Measurements from ENCODE around the gene PARP14. TPM values are rescaled to one million over a fixed set of nuclear protein-coding genes. Genes with fewer than 3 reads are reported as not detected.

Gene PARP14
- total RNA-seq, 1 experiment from 2014 or later = 17.4 TPM

- Histone ChIP-seq H2BK15ac (ENCODE audit: low read depth, low read length) (no peak overlapping the region), H3T11ph (ENCODE audit: low read length) (no peak overlapping the region), H2BK20ac (ENCODE audit: low read depth, low read length, poor library complexity, severe bottlenecking) (no peak overlapping the region), H2AFZ (ENCODE audit: low read length) (no peak overlapping the region), H4K5ac (ENCODE audit: insufficient read length, low read depth, low read length) (no peak overlapping the region), H2BK5ac (ENCODE audit: insufficient read length, low read length) (no peak overlapping the region), H3K18ac (ENCODE audit: insufficient read length, low read depth, low read length) (no peak overlapping the region), H2BK12ac (ENCODE audit: insufficient read length, low read depth, low read length) (no peak overlapping the region), H3K4ac (ENCODE audit: low read depth, low read length) (no peak overlapping the region), H3K56ac (ENCODE audit: insufficient read length, low read depth, low read length) (no peak overlapping the region), H3K79me2 (ENCODE audit: insufficient read depth, low read length) (no peaks in the 10 kb centered on the region), H3K27me3 (ENCODE audit: insufficient read depth, low read length) (no peaks in the 10 kb centered on the region), H4K20me1 (ENCODE audit: control insufficient read depth, insufficient read depth, insufficient read length) (no peaks in the 10 kb centered on the region), H2AK5ac (ENCODE audit: insufficient read length, low read length) (no peak overlapping the region), H2BK120ac (ENCODE audit: low read depth, low read length, poor library complexity, severe bottlenecking) (no peak overlapping the region), H3K23me2 (ENCODE audit: insufficient read length, low read depth, low read length, poor library complexity, severe bottlenecking) (no peaks in the 10 kb centered on the region), H3K27ac (ENCODE audit: insufficient read length, low read depth, low read length) (no peak overlapping the region), H3K9me3 (ENCODE audit: control insufficient read depth, low read depth, low read length) (no peaks in the 10 kb centered on the region), H3K79me1 (ENCODE audit: insufficient read depth, low read depth, low read length, poor library complexity, severe bottlenecking) (no peaks in the 10 kb centered on the region), H3K14ac (ENCODE audit: insufficient read depth, low read length) (no peak overlapping the region), H4K91ac (ENCODE audit: insufficient read length, low read depth, low read length) (no peak overlapping the region), H3K23ac (ENCODE audit: insufficient read length, low read depth, low read length) (no peak overlapping the region), H3K9ac (ENCODE audit: extremely low read depth, insufficient read length, low read length) (no peak overlapping the region), H3K4me2 (ENCODE audit: insufficient read depth, insufficient read length, low read length) (no peak overlapping the region), H4K8ac (replicated peaks; ENCODE audit: insufficient read length, low read depth, low read length) (no peak overlapping the region), H3K4me1 (ENCODE audit: insufficient read depth, low read length) (no peaks in the 10 kb centered on the region)
- no peaks in the 10 kb centered on the region for H3K9me3 Mint-ChIP-seq
- no peak overlapping the region for H3K27ac Mint-ChIP-seq
- no peak for DNase-seq
- TF ChIP-seq CTCF (conservative IDR thresholded peaks at IDR 0.05) = no peak
- WGBS (ENCODE audit: extremely low coverage, insufficient read length, low lambda C conversion rate) = no CpG with 5 or more reads among the region's 4 CpGs
- no peaks in the 10 kb centered on the region for H3K27me3 Mint-ChIP-seq (ENCODE audit: low read depth)
- H3K4me3 Mint-ChIP-seq = no peak overlapping the region
- H3K4me1 Mint-ChIP-seq = no peaks in the 10 kb centered on the region
- H3K36me3 Mint-ChIP-seq (ENCODE audit: insufficient read depth in 1 of 3, low read depth in 3 of 3) = peaks cover 0 to 23% (median 5%) of the 10 kb centered on the region in 3 experiments; a peak in 3 of 7 replicates
Measured at GRCh38 chr3:122691195-122691594, 10.6 kb downstream of the PARP14 start.
